ENCODE results near the gene RUNX2.

The RUNX2 gene

GRCh38 chr6:45480752-45481415 lies 152.8 kb downstream of the RUNX2 start:
- no peak for DNase-seq (ENCODE audit: low read depth in 2 of 2, low spot score in 1 of 2)

- DNase-seq (ENCODE audit: low read depth in 2 of 2, low spot score in 1 of 2): no peak
Observed at GRCh38 chr6:45483021-45483420, 154.9 kb downstream of the RUNX2 start.

GRCh38 chr6:45483501-45483900 lies 155.4 kb downstream of the RUNX2 start:
- no peak for DNase-seq (ENCODE audit: low read depth in 2 of 2, low spot score in 1 of 2)

DNA sequence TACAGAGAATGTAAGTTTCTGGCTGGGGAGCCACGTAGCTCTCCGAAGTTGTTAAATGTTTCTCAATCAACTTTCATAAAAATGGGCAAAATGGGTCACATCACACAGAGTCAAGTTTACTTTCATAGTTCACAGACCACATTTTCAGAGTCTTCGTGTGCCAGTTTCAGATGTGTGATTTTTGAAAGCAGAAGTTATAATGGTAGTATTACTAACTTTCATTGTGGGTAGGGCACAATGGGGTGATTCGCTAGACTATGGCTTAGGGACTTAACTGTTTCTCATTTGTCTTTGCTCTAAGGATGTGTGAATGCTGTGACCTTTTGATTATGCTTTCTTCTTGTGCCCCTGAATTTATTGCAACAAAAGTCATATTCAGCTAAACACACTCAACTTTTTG lies 158.6 kb downstream of the RUNX2 start:
- DNase-seq (ENCODE audit: low read depth in 2 of 2, low spot score in 1 of 2): no peak

GRCh38 chr6:45487645-45488044 lies 159.5 kb downstream of the RUNX2 start:
- no peak for DNase-seq (ENCODE audit: low read depth in 2 of 2, low spot score in 1 of 2)

DNA sequence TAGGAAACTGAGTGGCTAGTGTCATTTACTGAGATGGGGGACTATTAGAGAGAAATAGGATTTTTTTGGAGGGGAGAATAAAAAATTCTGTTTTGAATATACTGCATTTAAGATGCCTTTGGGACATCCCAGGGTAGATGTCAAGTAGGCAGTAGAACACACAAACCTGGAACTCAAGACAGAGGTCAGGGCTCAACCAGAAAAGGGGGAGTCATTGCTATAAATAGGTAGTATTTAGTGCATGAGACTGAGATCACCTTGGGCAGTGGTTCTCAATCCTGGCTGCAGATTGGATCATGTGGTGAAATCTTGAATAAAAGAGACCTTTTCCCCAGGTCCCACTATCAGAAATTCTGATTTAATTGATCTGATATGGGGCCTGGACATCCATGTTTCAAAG lies 160.1 kb downstream of the RUNX2 start:
- no peak for DNase-seq (ENCODE audit: low read depth in 2 of 2, low spot score in 1 of 2)

DNA sequence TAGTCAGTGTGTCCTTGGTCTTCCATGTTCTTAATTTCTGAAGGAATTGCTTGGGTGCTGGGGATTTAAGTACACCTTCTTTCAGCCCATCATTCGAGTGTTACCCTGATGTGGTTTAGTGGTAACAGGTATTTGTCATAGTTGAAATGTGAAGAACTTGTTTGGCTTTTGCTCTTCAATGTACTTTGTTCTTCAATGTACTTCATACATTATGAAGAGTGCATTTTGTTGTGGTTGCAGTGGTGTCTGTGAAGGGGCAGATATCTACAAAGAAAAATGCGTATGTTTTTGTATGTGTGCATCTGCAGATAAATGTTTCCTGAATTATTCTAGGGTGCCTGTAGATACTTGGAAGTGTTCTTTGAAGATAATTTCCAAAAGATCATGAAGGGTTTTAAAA lies 160.8 kb downstream of the RUNX2 start:
- DNase-seq (ENCODE audit: low read depth in 2 of 2, low spot score in 1 of 2): no peak

DNA sequence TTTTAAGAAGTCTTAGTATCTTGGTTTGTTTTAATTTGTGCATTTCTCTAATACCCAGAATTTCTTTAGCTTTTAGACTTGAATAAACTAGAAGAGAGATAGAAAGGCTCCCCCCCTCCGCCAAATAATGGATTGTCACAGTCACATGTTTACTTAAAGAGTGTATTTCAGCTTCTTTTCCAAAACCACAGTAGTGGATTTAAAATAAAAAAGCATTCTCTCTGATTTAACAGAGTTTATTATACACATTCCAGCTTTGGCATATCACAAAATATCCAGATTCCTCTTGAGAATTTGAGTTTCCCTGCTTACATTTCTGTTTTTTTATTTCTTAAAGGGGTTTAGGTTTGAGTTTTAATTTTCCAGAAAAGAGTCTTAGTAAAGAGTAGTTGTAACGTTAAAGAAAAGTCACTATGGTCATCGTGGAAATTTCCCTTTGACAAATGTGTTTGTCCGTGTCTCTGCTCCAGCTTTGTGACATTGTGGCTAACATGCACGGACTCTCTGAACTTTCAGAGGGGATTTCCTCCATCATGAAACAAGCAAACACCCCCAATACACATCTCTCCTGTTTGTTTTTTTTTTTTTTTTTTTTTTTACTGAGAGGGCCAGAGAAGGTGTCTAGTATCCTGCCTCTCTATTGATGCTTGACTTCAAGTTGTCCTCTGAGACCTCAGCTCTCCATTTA lies 163.1 kb downstream of the RUNX2 start:
- no peak for DNase-seq (ENCODE audit: low read depth in 2 of 2, low spot score in 1 of 2)

GRCh38 chr6:45491874-45492273 lies 163.7 kb downstream of the RUNX2 start:
- no peak for DNase-seq (ENCODE audit: low read depth in 2 of 2, low spot score in 1 of 2)

DNA sequence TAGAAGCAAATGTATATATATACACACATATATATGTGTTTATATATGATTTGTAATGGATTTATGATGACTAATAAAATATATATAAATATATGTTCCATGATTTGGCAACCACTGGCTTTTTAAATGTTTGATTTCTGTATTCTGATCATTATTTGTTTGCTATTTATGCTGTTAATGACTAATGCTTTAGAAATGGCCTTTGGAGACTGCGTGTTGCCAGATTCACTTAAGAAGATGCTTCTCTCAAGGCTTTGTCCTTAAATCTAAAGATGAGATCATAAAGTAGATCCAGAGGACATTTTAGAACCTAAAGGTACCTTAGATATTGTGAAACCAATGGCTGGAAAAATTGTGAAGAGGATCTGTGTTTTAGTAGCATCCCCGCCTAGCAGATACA lies 165.6 kb downstream of the RUNX2 start:
- no peak for DNase-seq (ENCODE audit: low read depth in 2 of 2, low spot score in 1 of 2)

DNA sequence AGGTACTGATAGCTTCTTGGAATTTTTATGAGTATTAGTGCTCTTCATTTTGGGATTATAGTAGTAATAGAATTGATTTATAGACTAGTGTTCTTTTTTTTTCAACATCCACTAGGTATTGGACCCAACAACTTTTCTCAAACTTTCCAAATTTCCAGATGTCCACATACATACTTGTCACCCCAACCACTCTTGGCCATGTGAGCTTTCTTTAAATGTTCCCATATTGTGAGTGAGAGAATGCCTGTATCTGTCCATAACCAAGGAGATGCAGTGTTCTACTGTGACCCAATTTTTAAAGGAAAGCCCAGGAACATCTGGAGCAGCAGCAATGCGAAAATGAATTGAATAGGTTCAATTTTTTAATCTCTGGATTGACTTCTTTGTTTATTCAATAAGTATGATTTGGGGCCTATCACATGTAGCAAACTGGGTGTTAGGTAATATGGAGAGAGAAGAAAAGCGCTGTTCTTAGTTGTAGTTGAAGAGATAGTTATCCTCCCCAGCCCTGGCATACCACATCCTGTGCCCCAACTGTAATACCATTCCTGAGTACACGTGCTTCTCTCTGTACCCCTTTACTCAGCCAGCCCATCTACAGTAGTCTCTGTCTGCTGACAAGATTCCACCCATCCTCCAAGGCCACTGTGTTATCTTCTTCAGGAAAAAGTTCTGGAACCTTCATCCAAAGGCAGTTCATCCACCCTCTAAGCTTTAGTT lies 166.4 kb downstream of the RUNX2 start:
- DNase-seq (ENCODE audit: low read depth in 2 of 2, low spot score in 1 of 2): no peak

DNA sequence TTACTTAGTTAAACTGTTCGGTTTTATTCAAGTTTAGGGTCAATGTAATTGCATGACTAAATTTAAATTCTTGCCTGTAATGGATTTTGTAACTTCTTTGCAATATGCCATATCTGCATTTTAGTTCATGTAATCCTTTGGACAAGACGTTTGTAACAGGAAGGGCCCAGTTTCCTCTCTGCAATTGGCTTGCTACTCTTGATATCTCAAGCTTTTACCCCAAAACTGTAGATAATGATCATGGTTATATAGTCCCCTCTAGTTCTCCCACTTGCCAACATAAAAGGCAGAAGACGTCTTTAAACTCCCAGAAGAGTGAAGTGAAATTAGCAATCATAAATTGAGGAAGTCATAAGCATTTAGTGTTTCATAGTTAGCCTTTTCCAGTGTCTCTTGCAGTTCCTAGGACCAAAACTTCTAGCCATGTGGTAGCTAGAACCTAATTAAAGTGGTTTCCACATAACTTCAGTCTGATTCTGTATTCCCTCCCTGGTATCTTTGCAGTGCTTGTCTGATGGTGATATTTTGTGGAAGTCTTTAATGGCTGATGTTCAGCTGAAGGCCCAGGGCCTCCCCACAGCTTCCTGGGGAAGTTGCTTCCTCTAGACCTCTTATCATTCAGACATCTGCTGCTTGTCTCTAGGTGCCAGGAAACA lies 167.4 kb downstream of the RUNX2 start:
- DNase-seq (ENCODE audit: low read depth in 2 of 2, low spot score in 1 of 2): no peak

GRCh38 chr6:45496085-45496433 lies 167.9 kb downstream of the RUNX2 start:
- DNase-seq (ENCODE audit: low read depth in 2 of 2, low spot score in 1 of 2): no peak

GRCh38 chr6:45498591-45498990 lies 170.5 kb downstream of the RUNX2 start:
- no peak for DNase-seq (ENCODE audit: low read depth in 2 of 2, low spot score in 1 of 2)

- DNase-seq (ENCODE audit: low read depth in 2 of 2, low spot score in 1 of 2): no peak
Observed at GRCh38 chr6:45500924-45501816, 173.0 kb downstream of the RUNX2 start.

DNA sequence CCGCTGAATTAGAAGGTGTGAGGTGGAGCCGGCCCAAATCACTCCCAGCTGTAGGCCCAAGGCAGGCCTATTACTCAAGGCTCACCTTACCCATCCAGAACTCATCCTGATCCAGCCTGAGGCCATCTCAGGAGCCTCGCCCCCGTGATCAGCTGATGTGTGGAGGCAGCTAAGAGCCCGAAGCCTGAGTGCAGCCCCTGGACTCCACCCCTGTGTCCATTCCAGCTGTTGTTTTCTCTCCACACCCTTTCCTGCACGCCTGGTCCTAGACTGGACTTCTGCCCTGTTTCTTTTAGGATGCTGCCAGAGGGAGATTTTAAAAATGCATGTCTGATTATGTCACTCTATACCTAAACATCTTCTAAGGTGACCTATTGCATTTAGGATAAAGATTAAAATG lies 174.3 kb downstream of the RUNX2 start:
- DNase-seq (ENCODE audit: low read depth in 2 of 2, low spot score in 1 of 2): no peak

- no peak for DNase-seq (ENCODE audit: low read depth in 2 of 2, low spot score in 1 of 2)
Observed at GRCh38 chr6:45504947-45505346, 176.8 kb downstream of the RUNX2 start.

DNA sequence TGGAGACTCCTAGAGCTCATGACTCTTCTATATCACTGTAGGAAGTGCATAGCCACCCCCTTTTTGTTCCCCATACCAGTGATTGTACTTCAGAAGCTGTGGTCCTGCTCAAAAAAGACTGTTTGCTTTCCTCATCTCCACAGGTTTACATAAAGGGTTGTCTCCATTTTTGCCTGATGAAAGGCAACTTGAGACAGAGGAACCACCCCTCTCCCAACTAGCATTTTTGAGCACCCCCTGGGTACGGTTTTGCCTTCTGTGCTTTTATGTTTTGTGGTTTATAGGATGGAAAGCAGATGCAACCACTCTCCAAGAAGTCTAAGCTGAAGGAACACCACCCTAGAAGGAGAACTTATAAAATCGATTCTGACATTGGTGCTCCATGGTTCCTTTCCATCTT lies 177.3 kb downstream of the RUNX2 start:
- no peak for DNase-seq (ENCODE audit: low read depth in 2 of 2, low spot score in 1 of 2)

GRCh38 chr6:45507186-45507585 lies 179.1 kb downstream of the RUNX2 start:
- no peak for DNase-seq (ENCODE audit: low read depth in 2 of 2, low spot score in 1 of 2)

DNA sequence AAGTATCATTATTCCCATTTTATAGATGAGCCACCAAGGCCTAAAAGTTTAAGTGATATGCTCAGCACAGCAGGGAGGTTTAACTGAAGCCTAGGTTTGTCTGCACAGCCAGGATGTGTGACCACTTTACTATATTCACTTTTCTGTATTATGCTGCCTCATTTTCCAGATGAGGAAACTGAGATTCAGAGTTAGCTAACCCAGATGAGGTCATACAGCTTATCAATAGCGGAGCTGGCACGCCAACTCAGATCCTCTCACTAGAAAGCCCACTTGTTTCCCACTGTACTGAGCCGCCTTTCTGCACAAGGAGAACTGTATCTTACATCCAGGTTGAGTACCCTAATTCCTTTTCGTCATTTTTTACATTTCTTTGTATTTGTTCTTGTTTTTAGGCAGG lies 181.3 kb downstream of the RUNX2 start:
- DNase-seq (ENCODE audit: low read depth in 2 of 2, low spot score in 1 of 2): no peak

- no peak for DNase-seq (ENCODE audit: low read depth in 2 of 2, low spot score in 1 of 2)
Observed at GRCh38 chr6:45512717-45513116, 184.6 kb downstream of the RUNX2 start.

All from stimulated activated CD8-positive, alpha-beta memory T cell treated with anti-CD3 and anti-CD28 coated beads, Interleukin-4, amount 100 ng/mL, for 4 hours (primary cell).